Peyer's patch (tissue), 4 donors: ENCODE results near the gene PTPN13.

ENCODE experiments used
- POLR2A ChIP-seq, 2 donors: fragments of 450-650 bp; IDR thresholded peaks; one replicate each; pipeline ENCODE4 v1.5.1; 2017; ENCODE audit warnings: antibody characterized with exemption in 2 of 2, mild to moderate bottlenecking in 2 of 2, moderate library complexity in 2 of 2
- TF ChIP-seq, protein P1 (sequence below), 6 experiments: fragments of 450-650 bp in 4 of 6; fragments of 200-600 bp in 2 of 6; sonication (generic) in 1 of 6; IDR thresholded peaks; one replicate each; pipeline ENCODE4 v1.5.1; 2017 to 2019; ENCODE audit warnings: antibody characterized with exemption in 6 of 6, mild to moderate bottlenecking in 3 of 6, moderate library complexity in 1 of 6

DNA sequence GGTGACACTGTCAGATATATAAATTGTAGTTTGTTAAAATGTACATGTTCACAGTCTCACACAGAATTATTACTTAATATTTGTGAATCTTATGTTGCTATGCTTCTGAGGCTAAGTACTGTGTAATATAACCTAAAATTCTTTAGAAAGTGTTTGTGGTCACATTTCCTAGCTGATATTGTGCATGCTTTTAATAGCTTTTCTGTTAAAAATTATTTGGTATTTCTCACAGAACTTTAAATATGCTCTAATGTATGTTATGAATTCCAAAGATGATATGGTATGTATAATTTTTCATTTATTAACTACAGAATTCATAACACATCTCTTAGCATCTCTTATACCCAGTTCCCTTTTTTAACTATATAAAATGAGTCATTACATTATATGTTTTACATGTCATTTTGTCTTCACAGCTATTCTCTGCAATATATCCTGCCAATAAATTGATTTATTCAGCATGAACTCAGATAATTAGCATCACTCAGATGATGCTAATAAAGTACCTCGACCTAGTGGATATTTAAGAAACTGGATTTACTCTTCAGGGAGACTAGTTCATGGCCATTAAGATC is 9.3 kb downstream of the PTPN13 start:
- TF ChIP-seq POLR2A (IDR thresholded peaks at IDR 0.05) = no peak
- TF ChIP-seq, protein P1, sequence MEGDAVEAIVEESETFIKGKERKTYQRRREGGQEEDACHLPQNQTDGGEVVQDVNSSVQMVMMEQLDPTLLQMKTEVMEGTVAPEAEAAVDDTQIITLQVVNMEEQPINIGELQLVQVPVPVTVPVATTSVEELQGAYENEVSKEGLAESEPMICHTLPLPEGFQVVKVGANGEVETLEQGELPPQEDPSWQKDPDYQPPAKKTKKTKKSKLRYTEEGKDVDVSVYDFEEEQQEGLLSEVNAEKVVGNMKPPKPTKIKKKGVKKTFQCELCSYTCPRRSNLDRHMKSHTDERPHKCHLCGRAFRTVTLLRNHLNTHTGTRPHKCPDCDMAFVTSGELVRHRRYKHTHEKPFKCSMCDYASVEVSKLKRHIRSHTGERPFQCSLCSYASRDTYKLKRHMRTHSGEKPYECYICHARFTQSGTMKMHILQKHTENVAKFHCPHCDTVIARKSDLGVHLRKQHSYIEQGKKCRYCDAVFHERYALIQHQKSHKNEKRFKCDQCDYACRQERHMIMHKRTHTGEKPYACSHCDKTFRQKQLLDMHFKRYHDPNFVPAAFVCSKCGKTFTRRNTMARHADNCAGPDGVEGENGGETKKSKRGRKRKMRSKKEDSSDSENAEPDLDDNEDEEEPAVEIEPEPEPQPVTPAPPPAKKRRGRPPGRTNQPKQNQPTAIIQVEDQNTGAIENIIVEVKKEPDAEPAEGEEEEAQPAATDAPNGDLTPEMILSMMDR (IDR thresholded peaks at IDR 0.05) = no peak
